DMS114 treated with DMSO at 0.1 percent for 48 hours (cell line): ENCODE results near the gene MYL5.
"Not testable (repeated sequence)": the region's sequence is repeated elsewhere in the genome, so short reads cannot be mapped to it uniquely, and the experiment has no call there.

Experiments
- DNase-seq: peaks from one replicate; lab custom pipeline; 2025; ENCODE audit not compliant: unreplicated experiment; lab: John Stamatoyannopoulos, UW

The MYL5 gene

GRCh38 chr4:723751-724530 is 49.6 kb downstream of the MYL5 start:
- DNase-seq: no peak

- no peak for DNase-seq
Measured at GRCh38 chr4:725391-726234, 51.3 kb downstream of the MYL5 start.

- DNase-seq: no peak
Measured at GRCh38 chr4:726235-726787, 52.0 kb downstream of the MYL5 start.

GRCh38 chr4:726838-727237 is 52.5 kb downstream of the MYL5 start:
- DNase-seq: no peak

GRCh38 chr4:727576-727975 is 53.2 kb downstream of the MYL5 start:
- no peak for DNase-seq

GRCh38 chr4:729336-730315 is 55.3 kb downstream of the MYL5 start:
- no peak for DNase-seq

- no peak for DNase-seq
Measured at GRCh38 chr4:730511-730910, 56.2 kb downstream of the MYL5 start.

- not testable (repeated sequence) for DNase-seq
Measured at GRCh38 chr4:730946-731904, 56.9 kb downstream of the MYL5 start.
